ENCODE results near the gene LMF1.
"Not testable (repeated sequence)": the region's sequence is repeated elsewhere in the genome, so short reads cannot be mapped to it uniquely, and the experiment has no call there.

The LMF1 gene

DNA sequence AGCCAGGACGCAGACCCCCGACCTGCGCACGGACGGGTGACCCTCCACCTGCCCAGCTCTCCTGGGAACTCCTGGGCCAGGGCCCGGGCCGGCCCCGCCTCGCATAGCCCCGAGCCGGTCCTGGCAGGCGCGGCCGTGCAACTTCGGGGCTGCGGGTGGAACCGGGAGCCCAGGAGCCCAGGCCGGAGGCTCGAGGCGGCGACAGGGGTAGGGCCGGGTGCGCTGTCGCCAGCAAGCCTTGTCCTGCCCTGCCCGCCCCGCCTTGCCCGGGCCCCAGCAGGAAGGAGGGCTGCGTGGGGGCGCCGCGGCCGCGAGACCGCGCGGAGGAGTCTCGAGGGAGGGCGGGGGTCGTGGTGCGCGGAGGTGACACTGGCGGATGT is 408 bp downstream of the LMF1 start:
- DNase-seq (ENCODE audit: low read depth), result no peak

DNA sequence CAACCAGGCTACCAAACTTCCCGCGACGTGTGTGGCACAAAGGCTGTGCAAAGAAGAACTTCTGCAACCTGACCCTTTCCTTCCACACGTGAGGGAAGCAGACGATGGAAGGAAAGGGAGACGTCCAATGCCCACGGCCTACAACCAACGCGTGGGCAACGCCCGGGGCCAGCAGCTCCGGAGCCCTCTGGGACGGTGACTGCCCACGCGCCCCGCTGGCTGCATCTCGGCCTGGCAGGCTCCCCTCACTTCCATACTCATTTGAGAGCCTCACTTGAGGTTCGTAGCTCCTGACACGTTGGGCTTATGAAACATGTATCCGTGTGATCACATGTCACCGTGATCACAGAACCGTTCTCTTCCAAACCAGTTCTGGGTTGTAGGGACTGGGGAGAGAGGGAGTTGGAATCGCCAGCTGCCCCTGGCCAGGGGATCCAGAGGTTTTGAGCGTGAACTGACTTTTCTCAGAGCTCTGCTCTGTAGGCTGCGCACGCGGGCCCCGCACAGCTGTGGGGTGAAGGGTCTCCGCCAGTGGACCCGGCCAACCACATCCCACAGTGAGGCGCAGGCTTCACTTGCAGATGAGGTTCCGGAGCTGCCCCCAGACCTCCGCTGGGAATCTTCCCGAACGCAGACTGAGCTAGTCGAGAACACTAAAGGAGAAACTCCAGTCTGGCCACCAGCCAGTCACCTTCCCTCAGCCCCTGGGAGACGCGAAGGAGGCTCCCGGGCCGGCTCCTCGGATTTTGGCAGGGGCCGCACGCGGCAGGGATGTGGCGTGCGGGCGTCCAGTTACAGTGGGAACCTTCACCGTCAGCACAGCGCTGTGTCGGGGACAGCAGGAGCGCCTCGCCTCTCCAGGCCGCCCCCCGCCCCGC is 1.0 kb downstream of the LMF1 start:
- DNase-seq (ENCODE audit: low read depth), result peak; percentile 48

DNA sequence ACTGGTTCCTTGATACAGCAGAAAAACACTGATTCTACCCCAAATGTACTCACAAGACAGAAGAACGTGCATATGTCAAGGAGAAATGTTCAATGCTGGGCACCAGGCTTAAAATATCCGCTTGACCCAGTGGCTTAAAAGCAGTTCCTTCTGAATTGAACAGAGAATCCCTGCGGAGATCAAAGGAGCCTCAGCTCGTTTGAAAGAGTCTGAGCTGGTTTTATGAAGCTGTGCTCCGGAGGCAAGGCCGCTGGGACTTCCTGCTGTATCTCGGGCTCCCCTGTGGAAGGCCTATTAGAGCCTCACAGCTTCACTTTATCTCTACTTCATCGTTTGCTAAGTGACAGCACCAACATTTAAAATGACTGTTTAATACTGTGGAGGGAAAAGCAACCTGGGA is 2.2 kb downstream of the LMF1 start:
- no peak for DNase-seq (ENCODE audit: low read depth)

DNA sequence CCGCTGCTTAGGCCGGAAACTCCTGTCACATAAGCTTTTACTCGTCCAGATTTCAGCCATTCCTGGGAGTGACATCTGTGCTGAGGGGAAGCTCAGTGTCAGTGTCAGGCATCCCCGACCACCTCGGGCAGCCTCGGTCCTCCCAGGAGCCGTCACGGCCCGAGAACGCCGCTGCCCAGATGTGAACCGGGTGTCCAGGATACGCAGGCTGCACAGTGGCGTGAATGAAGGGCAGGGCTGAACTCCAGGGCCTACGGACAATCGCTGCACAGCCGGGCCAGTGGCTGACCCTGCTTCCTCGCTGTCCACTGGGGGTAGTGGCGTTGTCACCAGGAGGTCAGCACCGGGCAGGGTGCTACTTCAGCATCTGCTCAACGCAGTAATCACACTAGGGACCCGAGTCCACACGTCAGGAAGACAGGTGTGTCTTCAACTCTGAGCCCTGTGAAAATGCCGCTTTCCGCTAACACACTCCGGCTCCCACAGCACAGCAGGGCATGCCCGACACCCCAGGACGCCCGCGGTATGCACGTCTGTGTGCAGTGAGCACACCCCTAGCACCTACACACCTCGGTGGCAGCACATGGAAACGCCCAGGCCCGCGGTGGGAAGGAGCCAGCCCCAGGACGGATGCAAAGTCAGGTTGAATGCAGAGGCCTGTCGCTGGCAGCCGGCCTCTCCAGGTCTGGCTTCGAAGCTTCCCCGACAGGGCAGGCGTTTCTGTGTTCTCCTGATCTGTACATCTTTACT is 3.1 kb downstream of the LMF1 start:
- no peak for DNase-seq (ENCODE audit: low read depth)

DNA sequence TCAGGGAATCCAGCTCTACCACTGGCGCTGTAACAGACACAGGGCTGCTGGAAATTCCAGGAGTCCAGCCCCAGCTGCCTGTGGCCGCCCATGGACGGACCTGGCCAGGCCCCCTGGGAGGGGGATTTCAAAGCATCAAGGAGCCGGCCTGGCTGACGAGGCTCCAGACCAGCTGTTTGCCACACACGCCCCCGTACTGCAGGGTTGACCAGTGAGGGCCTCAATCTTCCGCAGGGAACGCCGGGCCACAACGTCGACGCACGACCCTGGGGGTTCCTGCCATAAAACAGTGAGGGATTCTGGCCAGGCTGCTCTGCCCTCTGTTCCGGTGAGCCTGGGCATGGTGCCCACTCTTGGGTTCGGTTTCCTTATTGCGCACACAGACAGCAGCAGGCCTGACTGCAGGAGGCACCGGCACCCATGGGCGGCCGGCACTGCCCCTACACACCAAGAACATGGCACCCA is 3.7 kb downstream of the LMF1 start:
- no peak for DNase-seq (ENCODE audit: low read depth)

DNA sequence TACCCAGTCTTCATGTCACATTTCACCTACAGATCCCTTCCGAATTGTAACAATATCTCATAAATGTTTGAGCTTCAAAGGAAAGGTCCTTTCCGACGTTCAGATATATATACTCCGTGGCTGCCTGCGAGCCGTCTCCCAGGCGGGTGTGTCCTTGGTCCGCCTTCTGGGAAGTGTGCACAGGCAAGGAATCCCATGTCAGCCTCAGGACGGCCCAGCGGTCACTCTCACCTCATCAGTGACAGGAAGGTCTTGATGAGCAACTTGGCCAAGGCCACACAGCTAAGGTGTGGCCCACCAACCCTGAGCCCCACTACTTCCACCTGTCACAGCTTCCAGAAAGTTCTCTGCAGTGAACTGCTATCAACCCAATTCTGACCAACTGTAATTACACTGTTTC is 4.3 kb downstream of the LMF1 start:
- DNase-seq (ENCODE audit: low read depth), result no peak

DNA sequence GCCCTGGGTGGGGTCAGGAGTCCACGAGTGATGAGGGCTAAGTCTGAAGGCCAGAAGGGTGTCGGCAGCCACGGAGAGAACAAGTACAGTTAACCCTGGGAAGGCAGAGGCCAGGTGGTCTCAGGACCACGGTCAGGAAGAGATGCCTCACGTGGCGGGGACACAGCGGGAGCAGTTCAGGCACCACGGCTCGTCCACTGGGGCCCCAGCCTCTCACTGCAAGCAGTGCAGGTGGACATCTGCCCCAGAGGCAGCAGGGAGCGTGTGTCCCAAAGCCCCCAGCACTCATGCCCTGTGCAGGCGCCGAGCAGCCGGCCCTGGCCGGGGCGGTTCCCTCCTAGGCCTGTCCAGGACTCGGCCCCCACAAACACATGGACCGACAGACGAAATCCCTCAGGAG is 4.7 kb downstream of the LMF1 start:
- DNase-seq (ENCODE audit: low read depth), result no peak

DNA sequence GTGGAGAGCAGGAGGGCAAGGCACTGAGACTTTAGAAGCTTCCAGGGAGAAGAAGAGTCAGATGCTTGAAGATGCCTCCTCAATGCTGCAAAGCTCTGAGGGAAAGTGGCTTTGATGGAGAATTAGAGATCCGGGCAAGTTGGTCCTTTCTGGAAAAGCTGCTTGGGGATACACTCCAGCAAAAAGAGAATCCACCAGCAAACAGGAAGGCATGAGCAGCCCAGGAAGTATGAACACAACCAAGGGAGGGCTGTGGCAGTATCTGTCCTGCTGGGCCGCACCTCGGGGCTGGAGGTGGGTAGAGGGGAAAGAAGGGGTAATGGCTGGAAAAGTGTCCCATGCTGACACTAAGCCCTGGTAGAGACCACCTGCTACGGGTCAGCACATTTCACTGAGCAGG is 5.3 kb downstream of the LMF1 start:
- no peak for DNase-seq (ENCODE audit: low read depth)

DNA sequence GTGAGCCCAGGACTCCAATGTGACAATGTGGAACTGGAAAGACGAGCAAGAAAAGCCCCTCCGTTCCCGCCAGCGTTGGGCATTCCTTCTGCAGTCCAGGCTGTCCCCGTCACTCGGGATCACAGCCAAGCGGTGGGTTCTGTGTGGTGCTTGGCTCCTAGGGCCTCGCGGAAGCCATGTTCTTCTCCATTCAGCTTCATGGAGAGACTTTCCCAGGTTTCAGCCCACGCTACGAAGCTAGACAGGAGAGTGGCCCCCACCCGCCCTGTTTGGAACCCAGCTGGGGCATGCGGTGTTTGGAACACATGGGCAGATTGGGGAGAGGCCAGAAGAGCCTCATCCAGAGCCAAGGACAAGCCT is 5.8 kb downstream of the LMF1 start:
- no peak for DNase-seq (ENCODE audit: low read depth)

DNA sequence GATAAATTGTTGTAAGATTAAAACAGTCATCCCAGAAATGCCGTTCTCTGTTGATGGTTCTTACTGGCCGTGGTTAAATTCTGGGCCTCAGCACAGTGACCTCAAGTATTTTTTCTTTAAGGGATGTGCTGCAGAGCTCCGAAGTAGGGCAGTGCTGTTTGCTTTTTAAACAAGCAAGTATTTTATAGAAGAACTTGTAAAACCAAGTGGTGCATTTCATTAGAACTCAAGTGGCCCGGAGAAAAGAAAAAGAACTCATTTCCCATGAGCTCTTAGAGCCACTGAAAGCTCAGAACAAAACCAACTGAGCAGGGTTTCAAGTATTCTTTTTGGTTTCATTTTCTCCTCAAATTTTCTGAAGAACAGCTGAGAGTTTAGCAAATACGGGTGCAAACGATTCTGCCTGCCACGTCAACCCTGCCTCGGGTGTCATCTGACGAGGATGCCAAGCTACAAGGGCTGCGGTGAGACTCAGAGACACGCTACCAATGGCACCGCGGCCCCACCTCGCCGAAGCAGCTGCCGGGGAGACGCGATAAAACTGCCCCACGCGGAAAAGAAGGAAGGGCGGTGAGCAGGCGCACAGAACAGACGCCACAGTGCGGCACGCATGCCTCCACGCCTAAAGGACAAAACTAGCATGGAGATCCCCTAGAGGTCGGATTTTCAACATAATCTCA is 6.3 kb downstream of the LMF1 start:
- peak; percentile 84 for DNase-seq (ENCODE audit: low read depth)

DNA sequence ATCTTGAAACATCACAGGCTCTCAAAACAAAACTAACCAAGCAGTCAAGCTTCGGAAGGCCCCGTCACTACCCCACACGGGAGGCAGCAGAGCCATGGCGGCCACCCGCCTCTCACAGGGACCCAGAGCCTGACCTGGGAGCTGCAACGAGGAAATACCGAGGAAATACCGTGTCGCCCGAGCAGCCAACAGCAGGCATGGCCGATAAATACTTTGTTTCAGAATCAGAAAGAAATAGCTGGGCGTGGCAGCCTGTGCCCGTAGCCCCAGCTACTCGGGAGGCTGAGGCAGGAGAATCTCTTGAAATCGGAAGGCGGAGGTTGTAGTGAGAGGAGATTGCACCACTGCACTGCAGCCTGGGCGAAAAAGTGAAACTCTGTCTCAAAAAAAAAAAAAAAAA is 6.9 kb downstream of the LMF1 start:
- DNase-seq (ENCODE audit: low read depth), result peak; percentile 44

DNA sequence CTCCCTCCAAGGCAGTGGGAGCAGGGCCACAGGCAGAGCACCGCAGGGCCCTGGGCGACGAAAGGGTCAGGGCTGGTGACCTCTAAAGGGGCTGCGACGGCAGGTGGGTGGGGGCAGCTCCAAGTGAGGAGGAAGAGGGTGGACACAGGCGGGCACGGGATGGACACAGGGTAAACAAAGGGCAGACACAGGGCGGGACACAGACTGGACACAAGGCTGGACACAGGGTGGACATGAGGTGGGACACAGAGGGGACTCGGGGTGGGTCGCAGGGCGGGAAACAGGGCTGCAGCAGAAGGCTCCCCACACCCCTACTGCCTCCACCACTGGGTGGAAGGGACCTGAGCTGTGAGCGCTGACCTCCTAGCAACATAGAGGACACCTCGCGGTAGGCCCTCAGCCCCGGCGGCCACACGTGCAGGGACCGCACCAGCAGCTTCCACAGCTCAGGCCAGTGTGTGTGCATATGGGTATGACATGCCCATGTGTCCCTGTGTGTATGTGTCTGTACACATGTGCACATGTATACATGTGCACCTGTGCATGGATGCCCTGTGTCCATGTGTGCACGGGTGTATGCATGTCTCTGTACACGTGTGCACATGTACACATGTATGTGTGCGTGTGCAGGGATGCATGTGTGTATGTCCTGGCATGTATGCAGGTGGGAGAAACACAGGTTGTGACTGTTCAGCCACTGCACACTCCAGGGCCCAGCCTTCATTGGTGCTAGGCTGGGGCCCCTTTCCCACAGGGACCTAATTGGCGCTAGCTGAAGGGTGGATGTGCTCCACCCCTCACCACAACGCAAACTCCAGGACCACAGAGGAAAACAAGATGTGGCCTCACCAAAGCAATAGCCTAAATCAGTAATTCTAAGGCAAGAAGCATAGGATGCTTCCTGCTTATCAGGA is 7.6 kb downstream of the LMF1 start:
- no peak for DNase-seq (ENCODE audit: low read depth)

DNA sequence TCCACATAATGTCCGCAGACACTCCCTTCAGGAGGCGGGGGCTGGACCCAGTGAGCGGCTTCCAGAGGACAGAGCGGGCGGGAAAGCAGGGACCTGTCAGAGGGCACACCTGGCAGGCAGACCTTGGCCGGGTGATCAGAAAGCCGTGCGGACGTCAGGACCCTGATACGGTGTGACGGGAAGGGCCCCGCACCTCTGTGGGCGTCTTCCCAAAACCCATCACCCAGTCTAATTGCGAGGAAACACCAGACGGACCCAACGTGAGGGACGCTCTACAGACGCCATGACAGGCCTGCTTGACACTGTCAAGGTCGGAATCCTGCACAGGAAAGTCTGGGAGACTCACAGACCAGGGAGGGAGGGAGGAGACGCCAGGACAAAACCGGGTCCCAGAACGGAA is 8.4 kb downstream of the LMF1 start:
- no peak for DNase-seq (ENCODE audit: low read depth)

DNA sequence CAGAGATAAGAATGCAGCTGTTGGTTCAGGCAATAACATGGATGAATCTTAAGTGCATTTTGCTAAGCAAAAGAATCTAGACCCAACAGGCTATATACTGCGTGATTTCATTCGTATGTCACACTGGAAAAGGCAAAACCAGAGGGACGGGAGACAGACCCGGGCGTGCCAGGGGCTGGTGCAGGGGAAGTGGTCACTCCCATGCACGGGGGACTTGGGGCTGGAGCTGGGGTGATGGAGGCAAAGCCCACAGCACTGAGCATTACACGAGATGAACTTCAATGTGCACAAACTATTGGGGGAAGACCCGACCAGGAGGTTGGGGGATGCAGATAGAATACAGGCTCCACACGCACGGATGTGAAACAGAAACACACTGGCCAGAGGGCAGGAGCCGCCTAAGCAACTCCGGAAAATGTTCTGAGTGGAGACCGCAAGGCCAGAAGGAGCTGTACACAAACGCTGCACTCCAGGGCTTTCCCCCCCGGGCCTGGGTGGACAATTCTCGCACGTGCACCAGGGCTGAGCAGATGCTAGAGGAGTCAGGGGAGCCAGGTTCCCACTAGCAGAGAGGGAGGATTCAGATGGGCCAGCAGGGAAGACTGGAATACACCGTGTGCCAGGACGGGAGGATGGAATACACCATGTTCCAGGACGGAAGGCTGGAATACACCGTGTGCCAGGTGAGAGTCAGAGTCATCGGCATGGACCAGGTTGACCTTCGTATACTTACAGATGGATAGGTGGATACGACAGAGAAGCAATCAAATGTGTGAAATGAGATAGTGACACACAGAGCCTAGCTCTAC is 11.3 kb downstream of the LMF1 start:
- DNase-seq (ENCODE audit: low read depth), result no peak

DNA sequence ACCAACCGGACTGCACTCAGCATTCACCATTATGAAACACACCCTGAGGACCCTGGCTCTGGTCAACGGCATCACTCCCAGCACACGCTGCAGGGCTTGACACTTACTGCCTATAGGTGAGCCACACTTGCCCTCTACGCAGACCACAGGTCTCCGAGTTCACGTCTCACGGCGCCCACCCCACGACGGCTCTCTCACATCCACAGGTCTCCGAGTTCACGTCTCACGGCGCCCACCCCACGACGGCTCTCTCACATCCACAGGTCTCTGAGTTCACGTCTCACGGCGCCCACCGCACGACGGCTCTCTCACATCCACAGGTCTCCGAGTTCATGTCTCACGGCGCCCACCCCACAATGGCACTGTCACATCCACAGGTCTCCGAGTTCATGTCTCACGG is 15.0 kb downstream of the LMF1 start:
- DNase-seq (ENCODE audit: low read depth), result not testable (repeated sequence)

DNA sequence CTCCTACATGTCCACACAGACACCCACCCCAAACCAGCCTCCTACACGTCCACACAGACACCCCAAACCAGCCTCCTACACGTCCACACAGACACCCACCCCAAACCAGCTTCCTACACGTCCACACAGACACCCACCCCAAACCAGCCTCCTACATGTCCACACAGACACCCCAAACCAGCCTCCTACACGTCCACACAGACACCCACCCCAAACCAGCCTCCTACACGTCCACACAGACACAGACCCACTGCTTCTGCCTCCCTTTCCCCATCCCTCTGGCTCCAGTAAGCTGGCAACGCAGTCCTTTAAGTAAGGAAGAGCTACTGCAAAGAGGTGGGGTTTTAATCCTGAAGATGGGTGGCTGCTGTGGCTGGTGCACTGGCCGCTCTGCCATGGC is 17.0 kb downstream of the LMF1 start:
- DNase-seq (ENCODE audit: low read depth), result not testable (repeated sequence)

DNA sequence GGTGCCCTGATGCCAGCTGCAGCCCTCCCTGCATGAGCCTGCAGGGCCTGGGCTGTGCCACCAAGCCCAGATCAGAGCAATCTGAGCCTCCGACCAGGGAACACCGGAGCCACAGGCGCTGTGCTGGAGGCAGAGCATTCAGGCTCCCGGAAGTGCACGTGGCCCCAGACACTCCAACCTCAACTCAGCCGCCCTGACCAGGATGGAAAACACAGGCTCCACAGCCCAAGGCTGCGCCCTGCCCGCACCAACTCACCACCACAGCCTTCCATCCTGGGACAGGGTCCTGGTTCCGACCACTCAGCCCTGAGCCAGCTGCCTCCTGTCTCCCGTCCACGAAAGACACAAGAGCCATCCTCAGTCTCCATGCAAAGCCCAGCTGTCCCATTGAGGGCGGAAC is 18.5 kb downstream of the LMF1 start:
- DNase-seq (ENCODE audit: low read depth), result no peak

DNA sequence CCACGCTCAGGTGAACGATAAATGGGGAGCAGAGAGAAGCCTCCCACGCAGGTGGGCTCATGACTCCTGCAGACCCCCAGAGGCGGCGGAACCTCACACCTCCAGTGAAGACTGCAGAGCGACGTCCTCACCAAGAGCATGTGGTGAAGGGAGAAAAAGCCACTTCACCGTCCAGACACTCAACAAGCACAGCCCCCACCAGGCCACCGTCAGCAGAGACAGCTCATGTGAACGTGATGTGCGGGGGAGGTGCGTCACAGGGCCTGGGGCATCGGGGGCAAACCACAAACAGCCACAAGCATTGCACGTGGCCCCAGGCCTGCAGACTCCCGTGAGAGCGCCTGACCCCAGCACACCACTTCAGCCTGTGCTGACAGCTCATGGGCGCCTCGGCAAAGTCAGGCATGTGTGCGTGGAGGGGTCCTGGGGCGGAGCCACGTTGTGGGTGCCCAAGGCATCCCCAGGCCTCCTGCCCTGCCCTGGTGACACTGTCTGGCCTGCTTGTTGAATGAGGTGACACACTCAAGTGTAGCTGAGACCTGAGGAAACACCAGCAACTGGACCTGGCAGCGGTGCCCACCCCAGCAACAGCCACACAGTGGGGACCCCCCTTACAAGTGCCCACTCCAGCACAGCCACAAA is 19.0 kb downstream of the LMF1 start:
- DNase-seq (ENCODE audit: low read depth), result peak; percentile 60

DNA sequence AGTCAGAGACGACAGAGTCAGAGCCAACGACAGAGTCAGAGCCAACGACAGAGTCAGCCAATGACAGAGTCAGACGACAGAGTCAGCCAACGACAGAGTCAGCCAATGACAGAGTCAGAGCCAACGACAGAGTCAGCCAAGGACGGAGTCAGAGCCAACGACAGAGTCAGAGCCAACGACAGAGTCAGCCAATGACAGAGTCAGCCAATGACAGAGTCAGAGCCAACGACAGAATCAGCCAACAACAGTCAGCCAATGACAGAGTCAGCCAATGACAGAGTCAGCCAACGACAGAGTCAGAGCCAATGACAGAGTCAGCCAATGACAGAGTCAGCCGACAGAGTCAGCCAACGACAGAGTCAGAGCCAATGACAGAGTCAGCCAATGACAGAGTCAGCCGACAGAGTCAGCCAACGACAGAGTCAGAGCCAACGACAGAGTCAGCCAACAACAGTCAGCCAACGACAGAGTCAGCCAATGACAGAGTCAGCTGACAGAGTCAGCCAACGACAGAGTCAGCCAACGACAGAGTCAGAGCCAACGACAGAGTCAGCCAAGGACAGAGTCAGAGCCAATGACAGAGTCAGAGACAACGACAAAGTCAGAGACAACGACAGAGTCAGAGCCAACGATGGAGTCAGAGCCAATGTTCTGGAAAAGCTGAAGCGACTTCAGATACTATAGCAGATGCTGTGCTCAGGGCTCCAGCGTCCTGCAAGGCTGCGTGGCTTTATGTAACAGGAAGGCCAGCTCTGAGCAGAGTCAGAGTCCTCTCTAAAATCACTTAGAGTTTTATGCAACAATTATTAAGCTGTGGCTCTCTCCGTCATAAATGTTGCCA is 19.8 kb downstream of the LMF1 start:
- not testable (repeated sequence) for DNase-seq (ENCODE audit: low read depth)

DNA sequence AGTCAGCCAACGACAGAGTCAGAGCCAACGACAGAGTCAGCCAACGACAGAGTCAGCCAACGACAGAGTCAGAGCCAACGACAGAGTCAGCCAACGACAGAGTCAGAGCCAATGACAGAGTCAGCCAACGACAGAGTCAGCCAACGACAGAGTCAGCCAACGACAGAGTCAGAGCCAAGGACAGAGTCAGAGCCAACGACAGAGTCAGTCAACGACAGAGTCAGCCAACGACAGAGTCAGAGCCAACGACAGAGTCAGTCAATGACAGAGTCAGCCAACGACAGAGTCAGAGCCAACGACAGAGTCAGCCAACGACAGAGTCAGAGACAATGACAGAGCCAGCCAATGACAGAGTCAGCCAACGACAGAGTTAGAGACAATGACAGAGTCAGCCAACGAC is 22.0 kb downstream of the LMF1 start:
- not testable (repeated sequence) for DNase-seq (ENCODE audit: low read depth)
